Measurements from ENCODE around the gene ZNF598. TPM values are rescaled to one million over a fixed set of nuclear protein-coding genes. Genes with fewer than 3 reads are reported as not detected.

ZNF598 gene
- total RNA-seq (ENCODE audit: low replicate concordance): 43.9 and 46.1 TPM in 2 replicates
- long read RNA-seq, partial matches to known transcripts: 1 of 4 reads
- long read RNA-seq, other reads (novel, unspliced or antisense): 3 of 4 reads

- H3K9me3 Mint-ChIP-seq: no peaks in the 10 kb centered on the region
- H3K4me3 Mint-ChIP-seq: peak within 1 kb of the TSS; percentile 95
- DNase-seq (ENCODE audit: extremely low spot score, unreplicated experiment): no peak
- H3K27ac Mint-ChIP-seq: peak within 1 kb of the TSS; percentile 98
- TF ChIP-seq, protein P1, sequence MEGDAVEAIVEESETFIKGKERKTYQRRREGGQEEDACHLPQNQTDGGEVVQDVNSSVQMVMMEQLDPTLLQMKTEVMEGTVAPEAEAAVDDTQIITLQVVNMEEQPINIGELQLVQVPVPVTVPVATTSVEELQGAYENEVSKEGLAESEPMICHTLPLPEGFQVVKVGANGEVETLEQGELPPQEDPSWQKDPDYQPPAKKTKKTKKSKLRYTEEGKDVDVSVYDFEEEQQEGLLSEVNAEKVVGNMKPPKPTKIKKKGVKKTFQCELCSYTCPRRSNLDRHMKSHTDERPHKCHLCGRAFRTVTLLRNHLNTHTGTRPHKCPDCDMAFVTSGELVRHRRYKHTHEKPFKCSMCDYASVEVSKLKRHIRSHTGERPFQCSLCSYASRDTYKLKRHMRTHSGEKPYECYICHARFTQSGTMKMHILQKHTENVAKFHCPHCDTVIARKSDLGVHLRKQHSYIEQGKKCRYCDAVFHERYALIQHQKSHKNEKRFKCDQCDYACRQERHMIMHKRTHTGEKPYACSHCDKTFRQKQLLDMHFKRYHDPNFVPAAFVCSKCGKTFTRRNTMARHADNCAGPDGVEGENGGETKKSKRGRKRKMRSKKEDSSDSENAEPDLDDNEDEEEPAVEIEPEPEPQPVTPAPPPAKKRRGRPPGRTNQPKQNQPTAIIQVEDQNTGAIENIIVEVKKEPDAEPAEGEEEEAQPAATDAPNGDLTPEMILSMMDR (conservative IDR thresholded peaks at IDR 0.05): no peak
- H3K4me1 Mint-ChIP-seq (ENCODE audit: unreplicated experiment): peaks cover 15% of the 10 kb centered on the region
- H3K27me3 Mint-ChIP-seq: no peaks in the 10 kb centered on the region
- no peaks in the 10 kb centered on the region for H3K36me3 Mint-ChIP-seq
Observed at GRCh38 chr16:2009791-2010510, at the start of gene ZNF598. ZNF598 (minus strand) TSS chr16:2009821.

DNA sequence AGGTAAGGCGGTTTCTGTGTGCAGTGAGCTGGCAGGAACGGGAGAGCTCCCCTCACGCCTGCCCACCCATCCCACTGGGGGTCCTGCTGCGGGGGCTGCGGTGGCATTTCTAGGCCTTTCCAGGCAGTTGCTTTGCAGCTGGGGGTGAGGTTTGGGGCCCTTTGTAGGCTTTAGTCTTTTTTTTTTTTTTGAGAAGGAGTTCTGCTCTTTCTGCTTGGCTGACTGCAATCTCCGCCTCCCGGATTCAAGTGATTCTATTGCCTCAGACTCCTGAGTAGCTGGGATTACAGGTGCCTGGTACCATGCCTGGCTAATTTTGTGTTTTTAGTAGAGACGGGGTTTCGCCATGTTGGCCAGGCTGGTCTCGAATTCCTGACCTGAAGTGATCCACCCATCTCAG, 49.3 kb upstream of the ZNF598 start:
- no peak for DNase-seq (ENCODE audit: extremely low spot score, unreplicated experiment)
- no peaks in the 10 kb centered on the region for H3K27me3 Mint-ChIP-seq
- no peaks in the 10 kb centered on the region for H3K36me3 Mint-ChIP-seq
- TF ChIP-seq, protein P1 (conservative IDR thresholded peaks at IDR 0.05): no peak
- H3K27ac Mint-ChIP-seq: no peak overlapping the region
- H3K4me1 Mint-ChIP-seq (ENCODE audit: unreplicated experiment): no peaks in the 10 kb centered on the region
- H3K9me3 Mint-ChIP-seq: no peaks in the 10 kb centered on the region
- no peak overlapping the region for H3K4me3 Mint-ChIP-seq

GRCh38 chr16:2058420-2058819, 48.8 kb upstream of the ZNF598 start:
- H3K27ac Mint-ChIP-seq: no peak overlapping the region
- no peak for DNase-seq (ENCODE audit: extremely low spot score, unreplicated experiment)
- H3K9me3 Mint-ChIP-seq: no peaks in the 10 kb centered on the region
- no peaks in the 10 kb centered on the region for H3K36me3 Mint-ChIP-seq
- H3K4me3 Mint-ChIP-seq: no peak overlapping the region
- H3K4me1 Mint-ChIP-seq (ENCODE audit: unreplicated experiment): no peaks in the 10 kb centered on the region
- TF ChIP-seq, protein P1 (conservative IDR thresholded peaks at IDR 0.05): no peak
- no peaks in the 10 kb centered on the region for H3K27me3 Mint-ChIP-seq

GRCh38 chr16:2057438-2057837, 47.8 kb upstream of the ZNF598 start:
- Mint-ChIP-seq H3K27ac (peak overlapping the region; percentile 23), H3K36me3 (no peaks in the 10 kb centered on the region), H3K4me1 (ENCODE audit: unreplicated experiment) (no peaks in the 10 kb centered on the region), H3K27me3 (no peaks in the 10 kb centered on the region), H3K4me3 (no peak overlapping the region), H3K9me3 (no peaks in the 10 kb centered on the region)
- DNase-seq (ENCODE audit: extremely low spot score, unreplicated experiment): no peak
- TF ChIP-seq, protein P1 (conservative IDR thresholded peaks at IDR 0.05): no peak

GRCh38 chr16:2056681-2057407, 47.2 kb upstream of the ZNF598 start:
- Mint-ChIP-seq H3K4me3 (no peak overlapping the region), H3K27ac (peak overlapping the region; percentile 23), H3K27me3 (no peaks in the 10 kb centered on the region), H3K9me3 (no peaks in the 10 kb centered on the region), H3K36me3 (no peaks in the 10 kb centered on the region), H3K4me1 (ENCODE audit: unreplicated experiment) (no peaks in the 10 kb centered on the region)
- DNase-seq (ENCODE audit: extremely low spot score, unreplicated experiment): no peak
- TF ChIP-seq, protein P1 (conservative IDR thresholded peaks at IDR 0.05): peak; percentile 60
